Measurements from ENCODE around the gene CRACR2A. TPM values are rescaled to one million over a fixed set of nuclear protein-coding genes. Genes with fewer than 3 reads are reported as not detected.

The CRACR2A gene
- polyA plus RNA-seq, 3 donors from 2014 or later: 4.0 to 33.9 (median 16.5) TPM

GRCh38 chr12:3727354-3727753 lies 25.6 kb downstream of the CRACR2A start:
- DNase-seq: peak in 1 of 3 donors; percentile 38
- Mint-ChIP-seq H3K36me3 (peaks cover 8 to 37% (median 29%) of the 10 kb centered on the region in 3 donors), H3K9me3 (no peaks in the 10 kb centered on the region), H3K4me3 (peak overlapping the region; percentile 36 to 90 (median 82)), H3K27me3 (ENCODE audit: low read depth in 3 of 3) (peaks cover 0 to 19% (median 5%) of the 10 kb centered on the region in 3 donors), H3K4me1 (peaks cover 58 to 60% of the 10 kb centered on the region in 2 donors), H3K27ac (peak overlapping the region; percentile 90 to 98 (median 97))

DNA sequence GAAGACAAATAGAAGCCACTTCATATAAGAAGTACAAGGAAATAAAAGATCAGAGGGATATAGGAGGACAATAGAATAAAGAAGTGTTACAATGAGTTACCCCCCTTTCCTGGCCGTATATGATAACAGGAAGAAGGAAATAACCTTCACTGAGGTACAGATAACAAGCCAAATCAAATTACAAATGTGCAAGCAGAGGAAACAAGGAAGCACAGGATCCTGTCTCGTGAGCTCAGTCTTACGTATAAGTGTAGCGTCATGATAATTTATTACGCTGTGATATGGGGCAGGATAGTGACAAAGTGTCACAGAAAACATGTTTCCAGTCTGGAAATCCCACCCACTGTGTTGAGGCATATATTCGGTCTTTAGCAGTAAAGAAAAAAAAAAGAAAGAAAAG lies 26.5 kb downstream of the CRACR2A start:
- Mint-ChIP-seq H3K27ac (peak overlapping the region; percentile 90 to 98 (median 94)), H3K36me3 (peaks cover 11 to 38% (median 28%) of the 10 kb centered on the region in 3 donors)
- peak in 1 of 3 donors; percentile 34 for DNase-seq

DNA sequence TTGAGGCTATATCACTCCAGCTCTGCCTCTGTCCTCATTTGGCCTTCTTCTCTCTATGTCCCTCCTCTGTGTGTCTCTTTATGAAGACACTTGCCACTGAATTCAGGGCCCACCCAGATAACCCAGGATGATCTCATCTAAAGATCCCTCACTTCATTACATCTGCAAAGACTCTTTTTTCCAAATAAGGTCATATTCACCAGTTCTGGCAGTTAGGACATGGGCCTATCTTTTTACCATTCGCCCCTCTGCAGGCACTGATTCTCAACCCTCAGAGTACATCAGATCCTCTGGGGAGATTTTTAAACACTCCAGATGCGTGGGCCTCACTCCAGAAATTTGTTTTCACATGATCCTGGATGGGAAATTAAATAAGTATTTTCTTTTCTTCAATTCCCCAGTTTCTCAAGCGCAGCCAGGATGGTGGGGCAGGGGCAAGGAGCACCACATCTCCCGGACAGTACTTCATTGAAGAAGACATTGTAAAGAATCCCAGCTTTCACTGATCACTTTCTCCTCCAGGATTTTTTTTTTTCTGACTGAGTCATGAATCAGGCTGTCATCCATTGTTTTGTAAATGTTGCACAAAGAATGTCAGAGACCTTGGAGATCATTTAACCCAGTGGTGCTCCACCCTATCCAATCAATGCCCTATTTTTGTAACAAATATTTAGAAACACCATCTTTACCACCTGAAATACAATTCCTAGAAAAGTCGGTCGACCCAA lies 27.4 kb downstream of the CRACR2A start:
- Mint-ChIP-seq H3K27ac (peak overlapping the region; percentile 51 to 93 (median 78)), H3K27me3 (ENCODE audit: low read depth in 3 of 3) (peaks cover 0 to 19% (median 7%) of the 10 kb centered on the region in 3 donors), H3K36me3 (peaks cover 14 to 40% (median 33%) of the 10 kb centered on the region in 3 donors), H3K9me3 (no peaks in the 10 kb centered on the region), H3K4me1 (peaks cover 59 to 60% of the 10 kb centered on the region in 2 donors), H3K4me3 (no peak overlapping the region)
- no peak for DNase-seq

More for the DNA sequence above, 26.5 kb downstream of the CRACR2A start:
- H3K27me3 Mint-ChIP-seq (ENCODE audit: low read depth in 3 of 3): peaks cover 0 to 19% (median 5%) of the 10 kb centered on the region in 3 donors
- H3K4me3 Mint-ChIP-seq: peak overlapping the region; percentile 31 to 90 (median 82)
- H3K9me3 Mint-ChIP-seq: no peaks in the 10 kb centered on the region
- H3K4me1 Mint-ChIP-seq: peaks cover 58% of the 10 kb centered on the region in 2 donors

GRCh38 chr12:3723916-3724805 lies 28.7 kb downstream of the CRACR2A start:
- Mint-ChIP-seq H3K4me3 (no peak overlapping the region), H3K36me3 (peaks cover 14 to 38% (median 34%) of the 10 kb centered on the region in 3 donors), H3K27ac (peak overlapping the region in 4 of 6 donors; percentile 7 to 90 (median 12)), H3K27me3 (ENCODE audit: low read depth in 3 of 3) (peaks cover 0 to 17% (median 8%) of the 10 kb centered on the region in 3 donors), H3K4me1 (peaks cover 48 to 49% of the 10 kb centered on the region in 2 donors), H3K9me3 (no peaks in the 10 kb centered on the region)
- DNase-seq: no peak

GRCh38 chr12:3722368-3722767 lies 30.5 kb downstream of the CRACR2A start:
- no peak for DNase-seq
- peaks cover 0 to 4% (median 3%) of the 10 kb centered on the region in 3 donors for H3K27me3 Mint-ChIP-seq (ENCODE audit: low read depth in 3 of 3)
- no peak overlapping the region for H3K4me3 Mint-ChIP-seq
- H3K36me3 Mint-ChIP-seq: peaks cover 17 to 50% (median 42%) of the 10 kb centered on the region in 3 donors
- H3K9me3 Mint-ChIP-seq: no peaks in the 10 kb centered on the region
- H3K27ac Mint-ChIP-seq: peak overlapping the region in 3 of 6 donors; percentile 51 to 56 (median 56)
- peaks cover 37 to 38% of the 10 kb centered on the region in 2 donors for H3K4me1 Mint-ChIP-seq

- Mint-ChIP-seq H3K9me3 (no peaks in the 10 kb centered on the region), H3K4me1 (peaks cover 29 to 30% of the 10 kb centered on the region in 2 donors), H3K27ac (peak overlapping the region in 4 of 6 donors; percentile 13 to 43 (median 34)), H3K36me3 (peaks cover 17 to 50% (median 45%) of the 10 kb centered on the region in 3 donors), H3K27me3 (ENCODE audit: low read depth in 3 of 3) (peaks cover 0 to 3% (median 0%) of the 10 kb centered on the region in 3 donors), H3K4me3 (peak overlapping the region in 1 of 5 donors; percentile 10)
- no peak for DNase-seq
Measured at GRCh38 chr12:3720772-3721171, 32.1 kb downstream of the CRACR2A start.

GRCh38 chr12:3718100-3718499 lies 34.8 kb downstream of the CRACR2A start:
- H3K9me3 Mint-ChIP-seq: no peaks in the 10 kb centered on the region
- no peak for DNase-seq
- H3K36me3 Mint-ChIP-seq: peaks cover 11 to 38% (median 30%) of the 10 kb centered on the region in 3 donors
- no peak overlapping the region for H3K4me3 Mint-ChIP-seq
- peaks cover 0 to 3% (median 0%) of the 10 kb centered on the region in 3 donors for H3K27me3 Mint-ChIP-seq (ENCODE audit: low read depth in 3 of 3)
- H3K4me1 Mint-ChIP-seq: peaks cover 24 to 32% of the 10 kb centered on the region in 2 donors
- H3K27ac Mint-ChIP-seq: peak overlapping the region in 3 of 6 donors; percentile 28 to 65 (median 50)

GRCh38 chr12:3717283-3717898 lies 35.5 kb downstream of the CRACR2A start:
- Mint-ChIP-seq H3K4me1 (peaks cover 24 to 32% of the 10 kb centered on the region in 2 donors), H3K9me3 (no peaks in the 10 kb centered on the region), H3K36me3 (peaks cover 9 to 31% (median 25%) of the 10 kb centered on the region in 3 donors), H3K27ac (peak overlapping the region in 1 of 6 donors; percentile 40), H3K4me3 (no peak overlapping the region), H3K27me3 (ENCODE audit: low read depth in 3 of 3) (peaks cover 0 to 3% (median 0%) of the 10 kb centered on the region in 3 donors)
- no peak for DNase-seq

DNA sequence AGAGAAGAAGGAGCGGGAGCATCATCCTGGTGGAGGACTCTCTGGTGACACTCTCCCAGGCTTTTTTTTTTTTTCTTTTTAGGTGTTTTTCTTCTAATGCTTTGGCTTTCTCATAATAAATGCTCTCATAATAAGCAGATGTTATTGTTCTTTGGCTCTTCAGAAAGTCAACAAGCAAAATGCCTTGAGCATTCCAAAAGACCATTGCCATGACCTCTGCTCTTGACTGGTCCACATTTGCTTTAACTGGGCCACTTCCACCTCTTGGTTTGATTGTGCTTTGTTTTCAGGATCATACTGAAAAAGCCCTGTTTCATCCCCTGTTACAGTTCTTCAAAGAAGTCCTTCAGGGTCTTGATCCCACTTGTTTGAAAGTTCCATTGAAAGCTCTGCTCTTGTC lies 36.9 kb downstream of the CRACR2A start:
- peak overlapping the region in 2 of 6 donors; percentile 1 to 32 for H3K27ac Mint-ChIP-seq
- H3K4me3 Mint-ChIP-seq: no peak overlapping the region
- DNase-seq: no peak
- peaks cover 0 to 1% (median 0%) of the 10 kb centered on the region in 3 donors for H3K27me3 Mint-ChIP-seq (ENCODE audit: low read depth in 3 of 3)
- H3K36me3 Mint-ChIP-seq: peaks cover 14 to 29% (median 25%) of the 10 kb centered on the region in 3 donors
- H3K9me3 Mint-ChIP-seq: no peaks in the 10 kb centered on the region
- peaks cover 24 to 32% of the 10 kb centered on the region in 2 donors for H3K4me1 Mint-ChIP-seq

- peaks cover 19 to 32% of the 10 kb centered on the region in 2 donors for H3K4me1 Mint-ChIP-seq
- H3K9me3 Mint-ChIP-seq: no peaks in the 10 kb centered on the region
- H3K36me3 Mint-ChIP-seq: peaks cover 19 to 31% (median 20%) of the 10 kb centered on the region in 3 donors
- H3K27me3 Mint-ChIP-seq (ENCODE audit: low read depth in 3 of 3): no peaks in the 10 kb centered on the region
- H3K27ac Mint-ChIP-seq: peak overlapping the region in 2 of 6 donors; percentile 28 to 44
- no peak for DNase-seq
- no peak overlapping the region for H3K4me3 Mint-ChIP-seq
Measured at GRCh38 chr12:3713947-3714346, 39.0 kb downstream of the CRACR2A start.

- Mint-ChIP-seq H3K4me3 (no peak overlapping the region), H3K4me1 (peaks cover 16 to 32% of the 10 kb centered on the region in 2 donors), H3K36me3 (peaks cover 16 to 31% (median 19%) of the 10 kb centered on the region in 3 donors), H3K27ac (peak overlapping the region in 3 of 6 donors; percentile 37 to 46 (median 40)), H3K27me3 (ENCODE audit: low read depth in 3 of 3) (no peaks in the 10 kb centered on the region), H3K9me3 (no peaks in the 10 kb centered on the region)
- DNase-seq: no peak
Measured at GRCh38 chr12:3713483-3713882, 39.4 kb downstream of the CRACR2A start.

DNA sequence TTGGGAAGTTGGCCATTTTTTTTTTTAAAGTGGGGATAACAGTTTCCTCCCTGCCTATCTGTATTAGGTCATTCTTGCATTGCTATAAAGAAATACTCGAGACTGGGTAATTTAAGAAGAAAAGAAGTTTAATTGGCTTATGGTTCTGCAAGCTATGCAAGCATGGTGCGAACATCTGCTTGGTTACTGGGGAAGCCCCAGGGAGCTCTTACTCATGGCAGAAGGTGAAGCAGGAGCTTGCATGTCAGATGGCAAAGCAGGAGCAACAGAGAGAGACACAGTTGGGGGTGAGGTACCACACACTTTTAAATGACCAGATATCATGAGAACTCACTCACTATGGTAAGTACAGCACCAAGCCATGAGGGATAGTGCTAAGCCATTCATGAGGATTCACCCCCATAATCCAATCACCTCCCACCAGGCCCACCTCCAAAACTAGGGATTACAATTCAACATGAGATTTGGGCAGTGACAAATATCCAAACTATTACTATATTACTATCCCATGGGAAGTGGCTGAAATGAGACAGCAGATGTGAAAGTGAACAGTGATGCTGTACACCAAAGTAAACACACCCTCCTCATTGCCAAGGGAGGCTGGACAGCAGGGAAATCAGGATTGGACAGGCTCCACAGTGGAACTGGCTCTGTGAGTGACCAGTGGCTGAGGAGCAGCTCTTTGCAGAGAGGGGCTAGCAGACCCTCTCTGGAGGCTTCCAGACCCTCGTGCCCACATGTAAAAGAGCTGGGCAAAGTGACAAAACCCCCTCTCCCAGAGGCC lies 40.5 kb downstream of the CRACR2A start:
- Mint-ChIP-seq H3K36me3 (peaks cover 9 to 33% (median 19%) of the 10 kb centered on the region in 3 donors), H3K4me3 (no peak overlapping the region), H3K4me1 (peaks cover 17 to 31% of the 10 kb centered on the region in 2 donors), H3K9me3 (no peaks in the 10 kb centered on the region), H3K27ac (peak overlapping the region in 3 of 6 donors; percentile 14 to 58 (median 20)), H3K27me3 (ENCODE audit: low read depth in 3 of 3) (no peaks in the 10 kb centered on the region)
- no peak for DNase-seq
